IMR-90 (cell line): ENCODE measurements around the gene TCP11. TPM values are rescaled to one million over a fixed set of nuclear protein-coding genes. Genes with fewer than 3 reads are reported as not detected.

Source experiments
- ATAC-seq: fragments of 200-7000 bp; cut with Tn5 transposase; 2 replicates; pipeline ENCODE4 v1.9.1; 2020; ENCODE audit warnings: low read depth, mild to moderate bottlenecking, moderate library complexity
- BruUV-seq: library from RNA; stranded (reverse); fragments of 400-500 nt; replicated peaks from 2 replicates; lab custom pipeline; 2021; lab: Mats Ljungman, UMichigan
- CTCF ChIA-PET: fragments of 300-600 bp; formaldehyde crosslinking; extraction: SDS; loops from one replicate; lab custom pipeline; 2021; ENCODE audit warnings: antibody characterized with exemption; lab: Yijun Ruan, JAX
- POLR2A ChIA-PET: fragments of 300-600 bp; sonication (Branson Sonifier 250); formaldehyde crosslinking; loops from one replicate; lab custom pipeline; 2022; ENCODE audit warnings: antibody characterized with exemption; ENCODE audit not compliant: unreplicated experiment; lab: Charles Lee
- DNase-seq: peaks from one replicate; pipeline ENCODE4 v3.0.0; 2013
- H2AFZ ChIP-seq: replicated peaks from 2 replicates; pipeline ENCODE3; 2013; ENCODE audit warnings: low read length, mild to moderate bottlenecking; ENCODE audit not compliant: poor library complexity
- H2AK5ac ChIP-seq: 2 replicates; pipeline ENCODE4 v1.6.1; 2013; ENCODE audit warnings: low read depth, low read length, inconsistent platforms
- H2AK9ac ChIP-seq: replicated peaks from 2 replicates; pipeline ENCODE3; 2013; ENCODE audit warnings: mild to moderate bottlenecking, low read depth, low read length, moderate library complexity; ENCODE audit not compliant: poor library complexity
- H2BK120ac ChIP-seq: 2 replicates; pipeline ENCODE4 v1.6.1; 2013; ENCODE audit warnings: low read depth, low read length, inconsistent platforms
- H2BK15ac ChIP-seq: 3 replicates; pipeline ENCODE4 v1.6.1; 2013; ENCODE audit warnings: low read depth, low read length, inconsistent platforms
- H2BK20ac ChIP-seq: 2 replicates; pipeline ENCODE4 v1.6.1; 2013; ENCODE audit warnings: low read depth, mild to moderate bottlenecking, inconsistent platforms, low read length, moderate library complexity
- H2BK5ac ChIP-seq: 2 replicates; pipeline ENCODE4 v1.6.1; 2013; ENCODE audit warnings: mild to moderate bottlenecking, low read depth, low read length, inconsistent platforms; ENCODE audit not compliant: poor library complexity, severe bottlenecking
- H3K14ac ChIP-seq: replicated peaks from 2 replicates; pipeline ENCODE4 v1.6.1; 2013; ENCODE audit warnings: low read depth, low read length, inconsistent platforms
- H3K18ac ChIP-seq: 2 replicates; pipeline ENCODE4 v1.6.1; 2013; ENCODE audit warnings: low read depth, low read length, control low read depth
- H3K23ac ChIP-seq: 2 replicates; pipeline ENCODE4 v1.6.1; 2013; ENCODE audit warnings: low read depth, low read length, inconsistent platforms
- H3K27ac ChIP-seq: 2 replicates; pipeline ENCODE4 v1.5.1; 2013; ENCODE audit warnings: mild to moderate bottlenecking, control low read depth, low read length; ENCODE audit not compliant: insufficient read depth
- H3K27me3 ChIP-seq: 2 replicates; pipeline ENCODE4 v1.6.1; 2013; ENCODE audit warnings: low read length; ENCODE audit not compliant: control insufficient read depth, insufficient read depth
- H3K36me3 ChIP-seq: 2 replicates; pipeline ENCODE4 v1.6.1; 2013; ENCODE audit warnings: low read length, mixed read lengths; ENCODE audit not compliant: control insufficient read depth, insufficient read depth
- H3K4ac ChIP-seq: 2 replicates; pipeline ENCODE4 v1.6.1; 2013; ENCODE audit warnings: low read depth, low read length, inconsistent platforms
- H3K4me1 ChIP-seq: 2 replicates; pipeline ENCODE4 v1.6.1; 2013; ENCODE audit warnings: low read length, mixed read lengths; ENCODE audit not compliant: control insufficient read depth, insufficient read depth
- H3K4me2 ChIP-seq: 2 replicates; pipeline ENCODE4 v1.6.1; 2013; ENCODE audit warnings: low read depth, mild to moderate bottlenecking, control low read depth, low read length, moderate library complexity
- H3K4me3 ChIP-seq: 2 replicates; pipeline ENCODE4 v1.5.1; 2013; ENCODE audit warnings: low read depth, mild to moderate bottlenecking, control low read depth, low read length, moderate library complexity; ENCODE audit not compliant: insufficient read depth
- H3K56ac ChIP-seq: 2 replicates; pipeline ENCODE4 v1.6.1; 2013; ENCODE audit warnings: low read length, inconsistent platforms; ENCODE audit not compliant: insufficient read depth; ENCODE audit errors: extremely low read depth
- H3K79me1 ChIP-seq, 2 experiments: 2 replicates each; pipeline ENCODE4 v1.6.1; 2013; ENCODE audit warnings: low read length in 2 of 2, inconsistent platforms in 1 of 2, low read depth in 1 of 2
- H3K9ac ChIP-seq: 2 replicates; pipeline ENCODE4 v1.6.1; 2013; ENCODE audit warnings: low read depth, low read length, control low read depth
- H3K9me1 ChIP-seq: 2 replicates; pipeline ENCODE4 v1.6.1; 2013; ENCODE audit warnings: low read length, inconsistent platforms; ENCODE audit not compliant: insufficient read depth
- H3K9me3 ChIP-seq: 2 replicates; pipeline ENCODE4 v1.6.1; 2013; ENCODE audit warnings: low read length; ENCODE audit not compliant: control insufficient read depth, insufficient read depth
- H4K20me1 ChIP-seq: 2 replicates; pipeline ENCODE4 v1.6.1; 2013; ENCODE audit warnings: low read length, inconsistent platforms; ENCODE audit not compliant: insufficient read depth
- H4K5ac ChIP-seq: 2 replicates; pipeline ENCODE4 v1.6.1; 2013; ENCODE audit warnings: mild to moderate bottlenecking, low read depth, low read length, control low read depth
- H4K8ac ChIP-seq, 2 experiments: 2 replicates each; pipeline ENCODE4 v1.6.1; 2013; ENCODE audit warnings: low read depth in 2 of 2, low read length in 2 of 2, control low read depth in 1 of 2, inconsistent platforms in 1 of 2
- H4K91ac ChIP-seq: 2 replicates; pipeline ENCODE4 v1.6.1; 2013; ENCODE audit warnings: low read depth, low read length, inconsistent platforms; ENCODE audit not compliant: insufficient read depth
- MAFK ChIP-seq: IDR thresholded peaks from 2 replicates; pipeline ENCODE4 v1.6.1; 2012; ENCODE audit warnings: low read depth, low read length, improper control_type of control experiment
- MXI1 ChIP-seq: IDR thresholded peaks from 2 replicates; pipeline ENCODE4 v1.6.1; 2012; ENCODE audit warnings: low read depth, mild to moderate bottlenecking, low read length, moderate library complexity, borderline replicate concordance
- NFE2L2 ChIP-seq: fragments of 150-350 bp; IDR thresholded peaks from 2 replicates; pipeline ENCODE4 v1.6.1; 2016; ENCODE audit warnings: low read depth, mild to moderate bottlenecking, low read length
- WGBS, 2 experiments: methylation state at CpG; one replicate each; pipeline versions ENCODE4 v1.1.5 to v1.1.7; 2013; ENCODE audit warnings: missing lambda C conversion rate in 2 of 2; ENCODE audit not compliant: insufficient read length in 1 of 2; ENCODE audit errors: extremely low coverage in 2 of 2; 5-methylcytosine and 5-hydroxymethylcytosine counted together
- dilution Hi-C: fragments of 300-500 bp; cut with HindIII; formaldehyde crosslinking; loops from one replicate; pipeline ENCODE4 v1.14.3; 2018; ENCODE audit warnings: low sequenced_read_pairs; ENCODE audit not compliant: unreplicated experiment
- in situ Hi-C: fragments of 300-500 bp; cut with MboI; formaldehyde crosslinking; loops from 3 replicates; pipeline ENCODE4 v1.14.3; 2019; ENCODE audit warnings: low sequenced_read_pairs, inconsistent platforms, mixed read lengths
- intact Hi-C: fragments of 100-400 bp; cut with micrococcal nuclease; formaldehyde crosslinking; loops from 2 replicates; pipeline ENCODE4 v1.10.0; 2022
- polyA plus RNA-seq, 3 experiments: library from polyadenylated mRNA; depleted of rRNA; stranded (reverse); fragments of >200 nt; gene quantifications; 2 replicates each; pipeline ENCODE4 v1.2.3, GENCODE V29; 2012; ENCODE audit warnings: low replicate concordance in 1 of 3
- total RNA-seq: library from RNA; depleted of rRNA; stranded (reverse); fragments of >200 nt; gene quantifications from 2 replicates; pipeline ENCODE4 v1.2.3, GENCODE V29; 2012
- TF ChIP-seq, protein P1 (sequence below): conservative IDR thresholded peaks from 2 replicates; pipeline ENCODE4 v1.5.1; 2012; ENCODE audit warnings: mild to moderate bottlenecking, low read depth, low read length, improper control_type of control experiment
- TF ChIP-seq, protein P2 (sequence below): fragments of 150-350 bp; IDR thresholded peaks from 2 replicates; pipeline ENCODE4 v1.6.1; 2017; ENCODE audit warnings: mild to moderate bottlenecking, antibody characterized with exemption, low read length, low read depth

Gene TCP11
- total and polyA plus RNA-seq, 2 of the 4 experiments (the other 2 are of a cell fraction) = 0.34 to 0.36 TPM

DNA sequence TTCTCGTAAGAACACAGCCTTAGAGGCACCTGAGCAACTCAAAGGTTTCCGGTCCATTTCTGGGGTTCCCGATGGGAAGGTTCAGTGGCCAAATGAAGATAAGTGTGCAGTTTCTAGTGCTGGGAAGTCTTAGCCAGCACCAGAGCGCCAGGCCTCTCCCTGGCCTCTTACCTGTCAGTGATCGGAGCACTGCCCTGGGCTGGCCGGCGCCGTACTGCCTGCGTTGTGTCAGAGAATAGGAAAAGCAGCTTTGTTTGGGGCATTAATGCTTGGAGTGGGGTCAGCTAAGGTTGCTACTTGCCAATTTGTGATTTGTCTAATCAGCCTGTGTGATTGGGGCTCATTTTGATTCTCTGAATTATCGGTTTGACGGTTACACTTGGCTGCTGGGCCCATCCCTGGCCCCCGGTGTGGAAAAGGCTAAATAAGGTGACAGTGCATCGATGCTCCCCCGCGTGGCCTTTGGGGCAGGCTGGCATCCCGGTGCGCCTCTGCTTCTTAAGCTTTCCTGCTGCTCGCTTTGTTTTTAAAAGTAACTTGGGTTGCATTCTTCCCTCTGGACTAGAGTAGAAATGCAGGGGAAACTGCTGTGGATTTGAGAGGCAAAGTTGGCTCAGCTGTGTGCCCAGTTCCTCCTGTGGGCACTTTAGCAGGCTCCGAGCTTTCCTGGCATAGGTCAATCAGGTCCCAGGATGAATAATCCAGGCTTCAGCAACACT is 51.8 kb downstream of the TCP11 start:
- no peak overlapping the region for H3K23ac ChIP-seq
- no peak overlapping the region for H3K9ac ChIP-seq
- in situ Hi-C loops = no loop called here
- 0 out of 2 replicates have a peak overlapping the region, but pooled peaks have one; percentile 17 for H3K14ac ChIP-seq
- peaks cover 35% of the 10 kb centered on the region for H3K4me1 ChIP-seq
- no peak overlapping the region for H3K4me2 ChIP-seq
- DNase-seq (no peak), ATAC-seq (no peak)
- no peak overlapping the region for H3K18ac ChIP-seq
- 97% methylated on average over 13 of the region's 19 CpGs; no CpG with 5 or more reads in 1 of the 2 experiments for WGBS, 2 experiments
- H2AK9ac ChIP-seq = peak overlapping the region; percentile 19
- POLR2A ChIA-PET = no interaction called here
- no peak overlapping the region for H2AFZ ChIP-seq
- no peaks in the 10 kb centered on the region for H3K79me1 ChIP-seq
- intact Hi-C loops = no loop called here
- H4K5ac ChIP-seq = no peak overlapping the region
- CTCF ChIA-PET = interaction anchor here (1.0 kb wide), 1 partner anchor 39 kb away, joined by 3 read pairs; no protein-coding TSS in a partner anchor
- H3K36me3 ChIP-seq = peaks cover 36% of the 10 kb centered on the region
- no peak overlapping the region for H3K56ac ChIP-seq
- no peak overlapping the region for H2BK15ac ChIP-seq
- no TSS peak for BruUV-seq
- dilution Hi-C loops = no loop called here
- peaks cover 33% of the 10 kb centered on the region for H3K9me1 ChIP-seq
- H2BK20ac ChIP-seq = no peak overlapping the region
- H2BK5ac ChIP-seq = no peak overlapping the region
- H3K9me3 ChIP-seq = no peaks in the 10 kb centered on the region
- no peaks in the 10 kb centered on the region; the same call in 1 of the 2 replicates for H4K20me1 ChIP-seq
- no peak overlapping the region for H3K4me3 ChIP-seq
- H2AK5ac ChIP-seq = no peak overlapping the region; the same call in 1 of the 2 replicates
- no peak overlapping the region for H3K27ac ChIP-seq
- H3K4ac ChIP-seq = no peak overlapping the region
- H4K8ac ChIP-seq = no peak overlapping the region
- H2BK120ac ChIP-seq = no peak overlapping the region
- no peak for TF ChIP-seq MAFK
- TF ChIP-seq NFE2L2 = no peak
- TF ChIP-seq, protein P1, sequence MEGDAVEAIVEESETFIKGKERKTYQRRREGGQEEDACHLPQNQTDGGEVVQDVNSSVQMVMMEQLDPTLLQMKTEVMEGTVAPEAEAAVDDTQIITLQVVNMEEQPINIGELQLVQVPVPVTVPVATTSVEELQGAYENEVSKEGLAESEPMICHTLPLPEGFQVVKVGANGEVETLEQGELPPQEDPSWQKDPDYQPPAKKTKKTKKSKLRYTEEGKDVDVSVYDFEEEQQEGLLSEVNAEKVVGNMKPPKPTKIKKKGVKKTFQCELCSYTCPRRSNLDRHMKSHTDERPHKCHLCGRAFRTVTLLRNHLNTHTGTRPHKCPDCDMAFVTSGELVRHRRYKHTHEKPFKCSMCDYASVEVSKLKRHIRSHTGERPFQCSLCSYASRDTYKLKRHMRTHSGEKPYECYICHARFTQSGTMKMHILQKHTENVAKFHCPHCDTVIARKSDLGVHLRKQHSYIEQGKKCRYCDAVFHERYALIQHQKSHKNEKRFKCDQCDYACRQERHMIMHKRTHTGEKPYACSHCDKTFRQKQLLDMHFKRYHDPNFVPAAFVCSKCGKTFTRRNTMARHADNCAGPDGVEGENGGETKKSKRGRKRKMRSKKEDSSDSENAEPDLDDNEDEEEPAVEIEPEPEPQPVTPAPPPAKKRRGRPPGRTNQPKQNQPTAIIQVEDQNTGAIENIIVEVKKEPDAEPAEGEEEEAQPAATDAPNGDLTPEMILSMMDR = no peak
- TF ChIP-seq, protein P2, sequence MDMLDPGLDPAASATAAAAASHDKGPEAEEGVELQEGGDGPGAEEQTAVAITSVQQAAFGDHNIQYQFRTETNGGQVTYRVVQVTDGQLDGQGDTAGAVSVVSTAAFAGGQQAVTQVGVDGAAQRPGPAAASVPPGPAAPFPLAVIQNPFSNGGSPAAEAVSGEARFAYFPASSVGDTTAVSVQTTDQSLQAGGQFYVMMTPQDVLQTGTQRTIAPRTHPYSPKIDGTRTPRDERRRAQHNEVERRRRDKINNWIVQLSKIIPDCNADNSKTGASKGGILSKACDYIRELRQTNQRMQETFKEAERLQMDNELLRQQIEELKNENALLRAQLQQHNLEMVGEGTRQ = no peak
- no peak for TF ChIP-seq MXI1
- no peak overlapping the region for H4K91ac ChIP-seq
- no peaks in the 10 kb centered on the region for H3K27me3 ChIP-seq
